Suprapubic skin (tissue), 4 donors: Measurements from ENCODE around the gene CFAP58. TPM values are rescaled to one million over a fixed set of nuclear protein-coding genes. Genes with fewer than 3 reads are reported as not detected.

Source experiments
- DNase-seq, 2 donors: peaks; one replicate each; pipeline ENCODE4 v3.0.0-alpha.2; 2019; ENCODE audit warnings: low spot score in 2 of 2
- H3K27ac ChIP-seq: fragments of 200-600 bp; sonication (generic); one replicate; pipeline ENCODE4 v1.5.1; 2019
- H3K27me3 ChIP-seq: fragments of 200-600 bp; sonication (generic); one replicate; pipeline ENCODE4 v1.5.1; 2019
- H3K36me3 ChIP-seq: fragments of 200-600 bp; sonication (generic); one replicate; pipeline ENCODE4 v1.5.1; 2019
- H3K4me1 ChIP-seq: fragments of 200-600 bp; sonication (generic); one replicate; pipeline ENCODE4 v1.5.1; 2019
- H3K4me3 ChIP-seq: fragments of 200-600 bp; sonication (generic); one replicate; pipeline ENCODE4 v1.5.1; 2019; ENCODE audit warnings: mild to moderate bottlenecking
- H3K9me3 ChIP-seq: fragments of 200-600 bp; sonication (generic); one replicate; pipeline ENCODE4 v1.5.1; 2019
- CTCF ChIP-seq, 2 donors: fragments of 200-600 bp in 1 of 2; fragments of 450-650 bp in 1 of 2; sonication (generic) in 1 of 2; IDR thresholded peaks; one replicate each; pipeline ENCODE4 v1.5.1; 2016 to 2019; ENCODE audit warnings: antibody characterized with exemption in 2 of 2, mild to moderate bottlenecking in 1 of 2, moderate library complexity in 1 of 2
- EP300 ChIP-seq: sonication (generic); formaldehyde crosslinking; IDR thresholded peaks from one replicate; pipeline ENCODE4 v1.6.1; 2017; ENCODE audit warnings: antibody characterized with exemption
- POLR2A ChIP-seq, 2 donors: fragments of 450-650 bp; IDR thresholded peaks; one replicate each; pipeline ENCODE4 v1.6.1; 2017; ENCODE audit warnings: antibody characterized with exemption in 2 of 2, mild to moderate bottlenecking in 2 of 2, moderate library complexity in 2 of 2
- POLR2AphosphoS5 ChIP-seq, 3 donors: sonication (generic); formaldehyde crosslinking; IDR thresholded peaks; one replicate each; pipeline ENCODE4 v1.6.1; 2017; ENCODE audit warnings: antibody characterized with exemption in 3 of 3
- WGBS: methylation state at CpG from one replicate; pipeline ENCODE4 v1.1.5; 2018; 5-methylcytosine and 5-hydroxymethylcytosine counted together
- total RNA-seq, 4 donors: library from RNA; depleted of rRNA; stranded (reverse); fragments of >200 nt; gene quantifications; one replicate each; pipeline ENCODE4 v1.1.0, GENCODE V29; 2016

Gene CFAP58
- total RNA-seq, 4 donors from 2014 or later, result 0.13 to 1.0 (median 0.39) TPM

GRCh38 chr10:104316321-104317099 lies 37.1 kb upstream of the CFAP58 start:
- H3K4me3 ChIP-seq, result no peak overlapping the region
- no peaks in the 10 kb centered on the region for H3K9me3 ChIP-seq
- peaks cover 42% of the 10 kb centered on the region for H3K36me3 ChIP-seq
- 83% methylated on average over 9 of the region's 9 CpGs for WGBS
- TF ChIP-seq EP300 (no peak), CTCF (IDR thresholded peaks at IDR 0.05) (no peak), POLR2AphosphoS5 (IDR thresholded peaks at IDR 0.05) (no peak), POLR2A (IDR thresholded peaks at IDR 0.05) (no peak)
- no peak for DNase-seq
- no peaks in the 10 kb centered on the region for H3K27me3 ChIP-seq
- H3K4me1 ChIP-seq, result peaks cover 57% of the 10 kb centered on the region
- peak overlapping the region; percentile 93 for H3K27ac ChIP-seq

- no peak overlapping the region for H3K4me3 ChIP-seq
- peaks cover 37% of the 10 kb centered on the region for H3K36me3 ChIP-seq
- peak overlapping the region; percentile 93 for H3K27ac ChIP-seq
- no peaks in the 10 kb centered on the region for H3K9me3 ChIP-seq
- TF ChIP-seq CTCF (IDR thresholded peaks at IDR 0.05) (no peak), POLR2AphosphoS5 (IDR thresholded peaks at IDR 0.05) (no peak), POLR2A (IDR thresholded peaks at IDR 0.05) (no peak), EP300 (no peak)
- 36% methylated on average over 6 of the region's 6 CpGs for WGBS
- DNase-seq, result peak in 1 of 2 donors; percentile 60
- H3K4me1 ChIP-seq, result peaks cover 65% of the 10 kb centered on the region
- no peaks in the 10 kb centered on the region for H3K27me3 ChIP-seq
Measured at GRCh38 chr10:104317269-104317710, 36.3 kb upstream of the CFAP58 start.

- WGBS, result 48% methylated on average over 7 of the region's 7 CpGs
- TF ChIP-seq POLR2A (IDR thresholded peaks at IDR 0.05), result no peak
- TF ChIP-seq CTCF (IDR thresholded peaks at IDR 0.05), result no peak
- no peak for TF ChIP-seq EP300
- no peak for TF ChIP-seq POLR2AphosphoS5 (IDR thresholded peaks at IDR 0.05)
- peaks cover 70% of the 10 kb centered on the region for H3K4me1 ChIP-seq
Measured at GRCh38 chr10:104317726-104318299, 35.8 kb upstream of the CFAP58 start.

GRCh38 chr10:104318326-104318725 lies 35.3 kb upstream of the CFAP58 start:
- H3K27me3 ChIP-seq, result no peaks in the 10 kb centered on the region
- DNase-seq, result peak in 1 of 2 donors; percentile 64
- no peaks in the 10 kb centered on the region for H3K9me3 ChIP-seq
- H3K36me3 ChIP-seq, result peaks cover 27% of the 10 kb centered on the region
- no peak for TF ChIP-seq CTCF (IDR thresholded peaks at IDR 0.05)
- TF ChIP-seq POLR2A (IDR thresholded peaks at IDR 0.05), result no peak
- no peak for TF ChIP-seq POLR2AphosphoS5 (IDR thresholded peaks at IDR 0.05)
- no peak for TF ChIP-seq EP300
- 78% methylated on average over 5 of the region's 5 CpGs for WGBS
- peaks cover 75% of the 10 kb centered on the region for H3K4me1 ChIP-seq
- no peak overlapping the region for H3K4me3 ChIP-seq
- peak overlapping the region; percentile 93 for H3K27ac ChIP-seq

More at GRCh38 chr10:104317726-104318299, 35.8 kb upstream of the CFAP58 start:
- no peak overlapping the region for H3K4me3 ChIP-seq
- DNase-seq, result peak in 1 of 2 donors; percentile 70
- H3K36me3 ChIP-seq, result peaks cover 32% of the 10 kb centered on the region
- no peaks in the 10 kb centered on the region for H3K9me3 ChIP-seq
- no peaks in the 10 kb centered on the region for H3K27me3 ChIP-seq
- peak overlapping the region; percentile 93 for H3K27ac ChIP-seq
